Fibroblast of skin of scalp (primary cell): ENCODE measurements around the gene MACF1.
"Not testable (repeated sequence)": the region's sequence is repeated elsewhere in the genome, so short reads cannot be mapped to it uniquely, and the experiment has no call there.

Experiments
- DNase-seq: peaks from one replicate; pipeline ENCODE4 v3.0.0-alpha.2; 2013

The MACF1 gene

GRCh38 chr1:39519376-39519775 lies 314.9 kb downstream of the MACF1 start:
- DNase-seq, result not testable (repeated sequence)

GRCh38 chr1:39522221-39522620 lies 317.7 kb downstream of the MACF1 start:
- DNase-seq, result not testable (repeated sequence)

GRCh38 chr1:39522661-39523567 lies 318.4 kb downstream of the MACF1 start:
- DNase-seq, result no peak

- no peak for DNase-seq
Observed at GRCh38 chr1:39524171-39524570, 319.7 kb downstream of the MACF1 start.

GRCh38 chr1:39524591-39525365 lies 320.3 kb downstream of the MACF1 start:
- no peak for DNase-seq

- DNase-seq, result no peak
Observed at GRCh38 chr1:39525366-39526165, 321.1 kb downstream of the MACF1 start.

- no peak for DNase-seq
Observed at GRCh38 chr1:39526466-39527189, 322.1 kb downstream of the MACF1 start.

GRCh38 chr1:39527190-39527579 lies 322.7 kb downstream of the MACF1 start:
- not testable (repeated sequence) for DNase-seq

- DNase-seq, result no peak
Observed at GRCh38 chr1:39528082-39528481, 323.6 kb downstream of the MACF1 start.

GRCh38 chr1:39529901-39530535 lies 325.5 kb downstream of the MACF1 start:
- DNase-seq, result no peak

- DNase-seq, result no peak
Observed at GRCh38 chr1:39531526-39531925, 327.0 kb downstream of the MACF1 start.

- DNase-seq, result no peak
Observed at GRCh38 chr1:39533442-39533841, 328.9 kb downstream of the MACF1 start.
